ENCODE measurements around the gene PRRC1.

PRRC1 gene

GRCh38 chr5:127565586-127566270 is 48.3 kb downstream of the PRRC1 start:
- Histone ChIP-seq H3K4me1 (ENCODE audit: control insufficient read depth, insufficient read depth, low read length) (no peaks in the 10 kb centered on the region), H3K27ac (ENCODE audit: extremely low read depth, low read depth, low read length) (no peak overlapping the region), H3K9me3 (ENCODE audit: control insufficient read depth, insufficient read depth, low read depth, low read length) (no peaks in the 10 kb centered on the region), H3K36me3 (ENCODE audit: control insufficient read depth in 2 of 2, insufficient read depth in 1 of 2, low read length in 2 of 2) (no peaks in the 10 kb centered on the region), H3K4me3 (ENCODE audit: low read depth, low read length) (no peak overlapping the region)
- TF ChIP-seq ZSCAN30 (tag by site-specific recombination; IDR thresholded peaks at IDR 0.05) (no peak), ZNF791 (tag by site-specific recombination; IDR thresholded peaks at IDR 0.05) (no peak), ZNF155 (tag by site-specific recombination; IDR thresholded peaks at IDR 0.05) (no peak), ZNF311 (tag by site-specific recombination; IDR thresholded peaks at IDR 0.05; ENCODE audit: borderline replicate concordance) (no peak)
- ChIA-PET POLR2A (no interaction called here), CTCF (interaction anchor here (0.5 to 2.2 kb wide), 2 partner anchors 310 to 362 kb away, joined by 3 to 14 read pairs; no protein-coding TSS in a partner anchor)

GRCh38 chr5:127567026-127567768 is 49.8 kb downstream of the PRRC1 start:
- CTCF ChIA-PET: interaction anchor here (0.6 kb wide), 2 partner anchors 41 to 517 kb away, joined by 3 read pairs; no protein-coding TSS in a partner anchor
- Histone ChIP-seq H3K4me1 (ENCODE audit: control insufficient read depth, insufficient read depth, low read length) (no peaks in the 10 kb centered on the region), H3K27ac (ENCODE audit: extremely low read depth, low read depth, low read length) (no peak overlapping the region), H3K36me3 (ENCODE audit: control insufficient read depth in 2 of 2, insufficient read depth in 1 of 2, low read length in 2 of 2) (no peaks in the 10 kb centered on the region), H3K9me3 (ENCODE audit: control insufficient read depth, insufficient read depth, low read depth, low read length) (no peaks in the 10 kb centered on the region), H3K4me3 (ENCODE audit: low read depth, low read length) (no peak overlapping the region)
- TF ChIP-seq ZNF791 (tag by site-specific recombination; IDR thresholded peaks at IDR 0.05) (no peak), ZNF202 (tag by site-specific recombination; IDR thresholded peaks at IDR 0.05; ENCODE audit: borderline replicate concordance) (no peak), ZNF280D (tag by site-specific recombination; IDR thresholded peaks at IDR 0.05) (no peak), ZNF768 (tag by site-specific recombination; IDR thresholded peaks at IDR 0.05) (no peak), BCL11A (tag by site-specific recombination; IDR thresholded peaks at IDR 0.05; ENCODE audit: low read depth) (no peak), KLF17 (tag by site-specific recombination; IDR thresholded peaks at IDR 0.05) (no peak)
- POLR2A ChIA-PET: no interaction called here

- Histone ChIP-seq H3K27ac (ENCODE audit: extremely low read depth, low read depth, low read length) (no peak overlapping the region), H3K4me1 (ENCODE audit: control insufficient read depth, insufficient read depth, low read length) (no peaks in the 10 kb centered on the region), H3K36me3 (ENCODE audit: control insufficient read depth in 2 of 2, insufficient read depth in 1 of 2, low read length in 2 of 2) (no peaks in the 10 kb centered on the region), H3K4me3 (ENCODE audit: low read depth, low read length) (no peak overlapping the region), H3K9me3 (ENCODE audit: control insufficient read depth, insufficient read depth, low read depth, low read length) (no peaks in the 10 kb centered on the region)
- POLR2A ChIA-PET: no interaction called here
- CTCF ChIA-PET: interaction anchor here (0.6 kb wide), 2 partner anchors 40 to 1278 kb away, joined by 3 read pairs; no protein-coding TSS in a partner anchor
- TF ChIP-seq ZNF274 (IDR thresholded peaks at IDR 0.05; ENCODE audit: low read length) (no peak), ZNF274 (tag by site-specific recombination; IDR thresholded peaks at IDR 0.05; ENCODE audit: borderline replicate concordance) (no peak), ZNF514 (tag by site-specific recombination; IDR thresholded peaks at IDR 0.05) (no peak), ZNF785 (tag by site-specific recombination; IDR thresholded peaks at IDR 0.05) (no peak), ZNF830 (tag by site-specific recombination; IDR thresholded peaks at IDR 0.05; ENCODE audit: low read depth) (no peak), OVOL3 (tag by site-specific recombination; IDR thresholded peaks at IDR 0.05) (no peak), ZFP37 (tag by site-specific recombination; IDR thresholded peaks at IDR 0.05) (no peak), RBAK (tag by site-specific recombination; IDR thresholded peaks at IDR 0.05) (no peak), ZNF37A (tag by site-specific recombination; IDR thresholded peaks at IDR 0.05) (no peak), SP3 (tag by site-specific recombination; IDR thresholded peaks at IDR 0.05) (no peak), ZNF426 (tag by site-specific recombination; IDR thresholded peaks at IDR 0.05) (no peak), SALL2 (tag by site-specific recombination; IDR thresholded peaks at IDR 0.05; ENCODE audit: borderline replicate concordance) (no peak), ZBTB17 (tag by site-specific recombination; IDR thresholded peaks at IDR 0.05) (no peak), WT1 (tag by site-specific recombination; IDR thresholded peaks at IDR 0.05) (no peak), CTCF (tag by site-specific recombination; IDR thresholded peaks at IDR 0.05) (no peak)
Measured at GRCh38 chr5:127568166-127568565, 50.7 kb downstream of the PRRC1 start.
